ENCODE measurements around the gene ALOX5AP. TPM values are rescaled to one million over a fixed set of nuclear protein-coding genes. Genes with fewer than 3 reads are reported as not detected.
A peak's percentile ranks its signal among the peaks of the same experiment; 100 is the strongest.
"Not testable (repeated sequence)": the region's sequence is repeated elsewhere in the genome, so short reads cannot be mapped to it uniquely, and the experiment has no call there.

ALOX5AP gene
- total and polyA plus RNA-seq, 4 donors: 17.9 to 753 (median 111) TPM

- WGBS, 2 donors: 81 to 83% methylated on average over 4 of the region's 4 CpGs
- Histone ChIP-seq H3K36me3 (ENCODE audit: control insufficient read depth in 4 of 4, insufficient read depth in 4 of 4, low read length in 4 of 4) (peaks cover 0 to 2% (median 0%) of the 10 kb centered on the region in 4 donors), H3K4me1 (ENCODE audit: control insufficient read depth in 5 of 5, insufficient read depth in 5 of 5, low read length in 5 of 5) (peaks cover 0 to 25% (median 9%) of the 10 kb centered on the region in 5 donors), H3K9me3 (ENCODE audit: control insufficient read depth in 4 of 4, insufficient read depth in 3 of 4, low read length in 3 of 4) (no peaks in the 10 kb centered on the region), H3K27ac (ENCODE audit: low read depth in 1 of 2, low read length in 1 of 2) (peak overlapping the region in 1 of 2 donors; percentile 65), H3K27me3 (ENCODE audit: control insufficient read depth in 3 of 3, insufficient read depth in 3 of 3, low read length in 2 of 3) (no peaks in the 10 kb centered on the region), H3K4me3 (no peak overlapping the region), H3K9ac (ENCODE audit: insufficient read depth in 1 of 2, low read length in 2 of 2) (no peak overlapping the region)
- no peak for ATAC-seq (ENCODE audit: insufficient read depth, low FRiP score)
- no peak for DNase-seq
- no peak for TF ChIP-seq CTCF (IDR thresholded peaks at IDR 0.05; ENCODE audit: control extremely low read depth, extremely low read depth)
Measured at GRCh38 chr13:30744681-30745077, 9.3 kb downstream of the ALOX5AP start.

- Histone ChIP-seq H3K36me3 (ENCODE audit: control insufficient read depth in 4 of 4, insufficient read depth in 4 of 4, low read length in 4 of 4) (peaks cover 0 to 2% (median 0%) of the 10 kb centered on the region in 4 donors), H3K27ac (ENCODE audit: low read depth in 1 of 2, low read length in 1 of 2) (peak overlapping the region in 1 of 2 donors; percentile 17), H3K4me1 (ENCODE audit: control insufficient read depth in 5 of 5, insufficient read depth in 5 of 5, low read length in 5 of 5) (peaks cover 0 to 21% (median 3%) of the 10 kb centered on the region in 5 donors), H3K9me3 (ENCODE audit: control insufficient read depth in 4 of 4, insufficient read depth in 3 of 4, low read length in 3 of 4) (peaks cover 0 to under 1% (median 0%) of the 10 kb centered on the region in 4 donors), H3K27me3 (ENCODE audit: control insufficient read depth in 3 of 3, insufficient read depth in 3 of 3, low read length in 2 of 3) (no peaks in the 10 kb centered on the region), H3K9ac (ENCODE audit: insufficient read depth in 1 of 2, low read length in 2 of 2) (no peak overlapping the region), H3K4me3 (no peak overlapping the region)
- ATAC-seq (ENCODE audit: insufficient read depth, low FRiP score) (no peak), DNase-seq (peak; percentile 54 to 61 (median 57))
- WGBS, 2 donors: 28 to 46% methylated on average over 9 of the region's 9 CpGs
- no peak for TF ChIP-seq CTCF (IDR thresholded peaks at IDR 0.05; ENCODE audit: control extremely low read depth, extremely low read depth)
Measured at GRCh38 chr13:30745906-30746686, 10.8 kb downstream of the ALOX5AP start.

- Histone ChIP-seq H3K9ac (ENCODE audit: insufficient read depth in 1 of 2, low read length in 2 of 2) (no peak overlapping the region), H3K27ac (ENCODE audit: low read depth in 1 of 2, low read length in 1 of 2) (no peak overlapping the region), H3K27me3 (ENCODE audit: control insufficient read depth in 3 of 3, insufficient read depth in 3 of 3, low read length in 2 of 3) (no peaks in the 10 kb centered on the region), H3K4me1 (ENCODE audit: control insufficient read depth in 5 of 5, insufficient read depth in 5 of 5, low read length in 5 of 5) (peaks cover 0 to 21% (median 3%) of the 10 kb centered on the region in 5 donors), H3K4me3 (no peak overlapping the region), H3K9me3 (ENCODE audit: control insufficient read depth in 4 of 4, insufficient read depth in 3 of 4, low read length in 3 of 4) (peaks cover 0 to 6% (median 0%) of the 10 kb centered on the region in 4 donors), H3K36me3 (ENCODE audit: control insufficient read depth in 4 of 4, insufficient read depth in 4 of 4, low read length in 4 of 4) (peaks cover 0 to 2% (median 0%) of the 10 kb centered on the region in 4 donors)
- DNase-seq: no peak
- ATAC-seq (ENCODE audit: insufficient read depth, low FRiP score): no peak
- WGBS, 2 donors: 75 to 90% methylated on average over 2 of the region's 2 CpGs
- TF ChIP-seq CTCF (IDR thresholded peaks at IDR 0.05; ENCODE audit: control extremely low read depth, extremely low read depth): no peak
Measured at GRCh38 chr13:30746791-30747190, 11.4 kb downstream of the ALOX5AP start.

- peaks cover 3 to 23% (median 3%) of the 10 kb centered on the region in 5 donors for H3K4me1 ChIP-seq (ENCODE audit: control insufficient read depth in 5 of 5, insufficient read depth in 5 of 5, low read length in 5 of 5)
- not testable (repeated sequence) for H3K27ac ChIP-seq (ENCODE audit: low read depth in 1 of 2, low read length in 1 of 2); ATAC-seq (ENCODE audit: insufficient read depth, low FRiP score); H3K9ac ChIP-seq (ENCODE audit: insufficient read depth in 1 of 2, low read length in 2 of 2); H3K36me3 ChIP-seq (ENCODE audit: control insufficient read depth in 4 of 4, insufficient read depth in 4 of 4, low read length in 4 of 4); DNase-seq; H3K27me3 ChIP-seq (ENCODE audit: control insufficient read depth in 3 of 3, insufficient read depth in 3 of 3, low read length in 2 of 3); H3K9me3 ChIP-seq (ENCODE audit: control insufficient read depth in 4 of 4, insufficient read depth in 3 of 4, low read length in 3 of 4); H3K4me3 ChIP-seq
- 65 to 76% methylated on average over 6 of the region's 6 CpGs for WGBS, 2 donors
Measured at GRCh38 chr13:30747845-30748244, 12.5 kb downstream of the ALOX5AP start.

Data from lung (tissue), 12 donors.